Ureter (tissue), 1 donor: Measurements from ENCODE around the gene CD84. TPM values are rescaled to one million over a fixed set of nuclear protein-coding genes. Genes with fewer than 3 reads are reported as not detected.
"Not testable (repeated sequence)": the region's sequence is repeated elsewhere in the genome, so short reads cannot be mapped to it uniquely, and the experiment has no call there.

Experiments used
- DNase-seq: peaks from one replicate; pipeline ENCODE4 v3.0.0-alpha.2; 2020; ENCODE audit warnings: low spot score
- total RNA-seq: library from RNA; stranded (reverse); gene quantifications from one replicate; pipeline ENCODE4 v1.2.4, GENCODE V29; 2023
- donor health status: DM: yes; HTN: yes; CAD: no.

The CD84 gene
- total RNA-seq, 1 donor from 2014 or later: 7.7 TPM

DNA sequence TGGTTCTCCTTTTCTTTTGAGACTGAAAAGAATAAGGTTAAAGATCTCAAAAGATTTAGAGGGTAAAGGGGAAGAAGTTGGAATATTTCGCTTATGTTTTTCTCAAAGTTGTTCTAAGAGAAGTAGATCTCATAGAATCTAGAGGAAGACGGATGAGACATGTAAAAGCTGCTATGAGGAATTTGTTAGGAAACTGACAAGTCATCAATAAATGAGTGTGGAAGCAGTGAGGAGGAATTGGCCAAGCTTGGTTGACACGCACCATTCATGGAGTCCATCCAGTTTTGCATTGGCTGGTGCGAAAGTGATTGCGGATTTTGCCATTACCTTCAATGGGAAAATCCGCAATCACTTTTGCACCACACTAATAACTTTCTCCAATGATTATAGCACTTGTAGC is 76.2 kb downstream of the CD84 start:
- no peak for DNase-seq

DNA sequence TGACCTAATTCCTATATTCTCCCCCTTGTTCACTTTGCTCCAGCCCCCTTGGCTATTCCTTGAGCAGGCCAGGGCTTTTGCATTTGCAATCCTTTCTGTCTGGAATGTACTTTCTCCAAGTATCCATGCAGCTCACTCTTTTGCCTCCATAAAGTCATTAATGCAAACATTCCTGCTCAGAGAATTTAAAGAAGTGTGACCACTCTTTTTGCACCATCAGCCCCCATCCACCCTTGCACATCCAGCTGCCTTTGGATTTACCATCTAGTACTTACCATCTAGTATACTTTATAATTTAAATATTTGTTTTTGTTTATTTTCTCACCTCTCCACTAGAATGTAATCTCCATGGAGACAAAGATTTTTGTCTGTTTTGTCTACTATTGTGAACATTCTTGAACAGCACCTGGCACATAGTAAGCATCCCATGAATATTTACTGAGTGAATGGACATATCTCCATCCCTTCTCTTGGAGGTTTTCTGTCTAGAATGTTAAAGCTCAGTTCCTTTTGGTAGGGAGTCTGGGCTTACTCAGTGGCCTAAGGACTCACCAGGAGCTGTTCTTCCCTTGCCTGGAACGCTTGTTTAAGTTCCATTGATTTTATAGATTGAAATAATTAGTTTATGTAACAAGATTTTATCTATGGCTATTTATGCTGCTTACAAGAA is 78.8 kb downstream of the CD84 start:
- no peak for DNase-seq

DNA sequence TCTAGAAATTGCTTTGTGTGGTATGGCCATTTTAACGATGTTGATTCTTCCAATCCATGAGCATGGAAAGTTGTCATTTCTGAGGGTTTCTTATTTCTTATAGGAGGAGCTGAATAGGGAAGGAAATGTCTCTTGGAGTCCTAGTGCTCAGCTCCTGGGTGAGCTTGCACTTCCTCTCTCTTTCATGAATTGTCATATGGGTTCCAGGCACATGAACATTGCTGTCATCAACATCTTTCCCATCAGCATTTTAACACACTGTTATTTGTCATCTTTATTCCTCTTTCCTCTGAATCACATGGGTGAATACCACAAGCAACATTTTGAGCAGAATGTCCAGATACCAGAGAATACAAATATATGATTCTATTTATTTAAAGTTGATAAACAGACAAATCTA is 79.7 kb downstream of the CD84 start:
- DNase-seq: no peak

DNA sequence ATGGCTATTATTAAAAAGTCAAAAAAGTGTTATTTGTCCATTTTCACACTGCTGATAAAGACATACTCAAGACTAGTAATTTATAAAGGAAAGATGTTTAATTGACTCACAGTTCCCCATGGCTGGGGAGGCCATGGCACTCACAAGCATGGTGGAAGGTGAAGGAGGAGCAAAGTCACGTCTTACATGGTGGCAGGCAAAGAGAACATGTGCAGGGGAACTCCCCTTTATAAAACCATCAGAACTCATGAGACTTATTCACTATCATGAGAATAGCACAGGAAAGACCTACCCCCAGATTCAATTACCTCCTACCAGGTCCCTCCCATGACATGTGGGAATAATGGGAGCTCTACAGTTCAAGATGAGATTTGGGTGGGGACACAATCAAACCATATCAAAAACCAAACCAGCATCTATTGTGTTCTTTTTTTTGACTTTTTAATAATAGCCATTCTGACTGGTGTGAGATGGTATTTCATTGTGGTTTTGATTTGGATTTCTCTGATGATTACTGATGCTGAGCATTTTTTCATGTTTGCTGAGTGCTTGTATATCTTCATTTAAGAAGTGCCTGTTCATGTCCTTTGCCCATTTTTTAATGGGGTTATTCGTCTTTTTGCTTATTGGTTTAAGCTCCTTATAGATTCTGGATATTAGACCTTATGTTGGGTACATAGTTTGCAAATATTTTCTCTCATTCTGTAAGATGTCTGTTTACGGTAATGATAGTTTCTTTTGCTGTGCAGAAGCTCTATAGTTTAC is 80.8 kb downstream of the CD84 start:
- DNase-seq: not testable (repeated sequence)

DNA sequence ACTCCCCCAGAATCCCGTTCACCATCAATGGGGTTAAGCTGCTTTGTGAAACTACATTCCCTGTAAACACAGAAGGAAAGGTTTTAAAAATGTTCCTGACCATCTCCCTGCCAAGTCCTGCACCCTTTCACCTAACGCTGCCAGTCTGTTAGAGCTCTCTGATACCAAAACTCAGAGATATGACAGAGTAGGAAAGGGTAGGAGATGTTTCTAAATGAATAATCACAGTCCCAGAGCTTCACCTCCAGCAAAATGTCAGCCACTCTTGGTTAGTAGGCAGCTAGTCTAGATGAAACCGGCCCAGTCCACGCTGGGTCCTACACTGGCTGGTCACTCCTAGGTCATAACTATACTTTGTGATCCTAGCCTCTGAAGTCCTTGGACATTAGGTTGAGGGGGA is 83.0 kb downstream of the CD84 start:
- DNase-seq: no peak

DNA sequence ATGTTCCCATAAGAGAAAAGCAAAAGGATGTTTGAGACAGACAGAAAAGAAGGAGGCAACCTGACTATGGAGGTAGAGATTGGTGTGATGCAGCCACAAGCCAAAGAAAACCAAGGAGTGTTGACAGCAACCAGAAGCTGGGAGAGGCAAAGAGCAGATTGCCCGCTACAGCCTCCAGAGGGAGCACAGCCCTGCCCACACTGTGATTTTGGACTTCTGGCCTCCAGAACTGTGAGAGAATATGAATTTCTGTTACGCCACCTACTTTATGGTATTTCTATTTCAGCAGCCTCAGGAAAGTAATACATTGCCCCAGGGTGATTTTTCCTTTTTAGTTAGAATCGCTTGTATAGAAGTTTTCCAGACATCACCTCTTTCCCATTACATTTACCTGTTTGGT is 84.7 kb downstream of the CD84 start:
- no peak for DNase-seq

DNA sequence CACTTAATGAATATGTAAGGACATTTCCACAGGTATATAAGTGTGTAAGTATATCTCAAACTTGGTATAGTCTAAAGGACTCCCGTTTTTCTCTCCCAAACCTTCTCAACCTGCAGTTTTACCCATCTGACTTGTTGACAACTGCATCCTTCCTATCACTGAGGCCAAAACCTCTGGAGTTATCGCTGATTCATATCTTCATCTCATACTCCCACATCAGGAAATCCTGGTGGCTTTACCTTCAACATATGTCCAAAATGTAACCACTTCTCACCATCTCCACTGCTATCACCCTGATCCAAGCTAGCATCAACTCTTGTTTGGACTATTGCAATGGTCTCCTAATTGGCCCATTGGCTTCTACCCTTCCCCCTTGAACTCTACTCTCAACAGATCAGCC is 86.7 kb downstream of the CD84 start:
- DNase-seq: no peak

DNA sequence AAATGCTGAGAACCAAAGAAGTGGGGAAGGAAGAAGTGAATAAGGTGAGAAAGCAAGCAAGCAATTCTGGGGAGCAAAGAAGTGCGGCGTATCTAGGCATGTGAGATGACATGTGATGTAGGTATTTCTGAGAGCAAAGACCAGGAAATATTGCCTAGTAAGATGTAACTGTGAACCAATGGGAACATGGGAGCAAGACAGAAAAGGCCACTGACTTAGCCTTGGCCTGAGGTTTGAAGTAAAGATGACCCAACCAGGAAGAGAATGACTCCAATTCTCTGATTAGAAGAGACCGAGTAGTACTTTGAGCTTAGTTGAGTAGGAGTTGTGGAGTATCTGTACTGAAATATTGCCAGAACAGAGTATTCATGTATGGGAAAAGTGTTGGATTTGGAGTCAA is 87.3 kb downstream of the CD84 start:
- no peak for DNase-seq

Other genes with a start within 250 kb of the CD84 start
- 164 TPM for gene COPA, start 236.2 kb downstream of the CD84 start, total RNA-seq
- gene NCSTN, start 236.1 kb downstream of the CD84 start, total RNA-seq: 95.6 TPM
- not detected for gene NHLH1, start 212.4 kb downstream of the CD84 start, total RNA-seq
- gene VANGL2, start 178.9 kb downstream of the CD84 start, total RNA-seq: 12.7 TPM
- 3.0 TPM for gene SLAMF6, start 56.2 kb downstream of the CD84 start, total RNA-seq
- gene SLAMF1, start 67.5 kb upstream of the CD84 start, total RNA-seq: 0.83 TPM
- gene CD48, start 132.3 kb upstream of the CD84 start, total RNA-seq: 6.0 TPM
- gene SLAMF7, start 159.8 kb upstream of the CD84 start, total RNA-seq: 24.0 TPM
- 3.2 TPM for gene LY9, start 216.7 kb upstream of the CD84 start, total RNA-seq